HEK293 (cell line): ENCODE data around the gene PFN3.

Experiments
- CTCF ChIA-PET: fragments of 350-600 bp; formaldehyde crosslinking; extraction: SDS; loops from one replicate; lab custom pipeline; 2021; ENCODE audit warnings: antibody characterized with exemption; lab: Yijun Ruan, JAX
- POLR2A ChIA-PET: fragments of 300-600 bp; formaldehyde crosslinking; extraction: SDS; loops from one replicate; lab custom pipeline; 2020; ENCODE audit warnings: antibody characterized with exemption, inconsistent platforms; lab: Yijun Ruan, JAX
- H3K27ac ChIP-seq: fragments of 200-500 bp; sonication (Bioruptor generic); 2 replicates; pipeline ENCODE4 v1.5.1; 2014; ENCODE audit warnings: low read depth, low read length, control low read depth, inconsistent platforms; ENCODE audit errors: extremely low read depth
- H3K36me3 ChIP-seq, 2 experiments: fragments of 200-500 bp in 1 of 2; sonication (Bioruptor generic) in 1 of 2; 1 replicate in 1 of 2; 2 replicates in 1 of 2; pipeline ENCODE4 v1.5.1; 2014 to 2017; ENCODE audit warnings: inconsistent platforms in 2 of 2, low read length in 2 of 2; ENCODE audit not compliant: control insufficient read depth in 2 of 2, insufficient read depth in 1 of 2
- H3K4me1 ChIP-seq: fragments of 200-500 bp; sonication (Bioruptor generic); 2 replicates; pipeline ENCODE4 v1.5.1; 2014; ENCODE audit warnings: mild to moderate bottlenecking, low read length, inconsistent platforms; ENCODE audit not compliant: control insufficient read depth, insufficient read depth
- H3K4me3 ChIP-seq: 2 replicates; pipeline ENCODE4 v1.5.1; 2011; ENCODE audit warnings: low read depth, mild to moderate bottlenecking, control low read depth, low read length, moderate library complexity
- H3K9me3 ChIP-seq: fragments of 200-500 bp; sonication (Bioruptor generic); 2 replicates; pipeline ENCODE4 v1.5.1; 2014; ENCODE audit warnings: low read depth, low read length, inconsistent platforms; ENCODE audit not compliant: control insufficient read depth, insufficient read depth
- AEBP2 ChIP-seq: fragments of 450-650 bp; formaldehyde crosslinking; IDR thresholded peaks from 2 replicates; pipeline ENCODE4 v1.5.1; 2016; ENCODE audit warnings: missing biosample characterization, missing genetic modification characterization, borderline replicate concordance
- IKZF3 ChIP-seq: fragments of 450-650 bp; IDR thresholded peaks from 2 replicates; pipeline ENCODE4 v1.5.0; 2018; ENCODE audit warnings: missing biosample characterization, mild to moderate bottlenecking, missing genetic modification characterization, moderate library complexity
- MYNN ChIP-seq: fragments of 450-650 bp; formaldehyde crosslinking; IDR thresholded peaks from 2 replicates; pipeline ENCODE4 v1.5.1; 2016; ENCODE audit warnings: missing biosample characterization, missing genetic modification characterization, borderline replicate concordance
- PRDM1 ChIP-seq: fragments of 450-650 bp; formaldehyde crosslinking; IDR thresholded peaks from 2 replicates; pipeline ENCODE4; 2016; ENCODE audit warnings: missing biosample characterization, missing genetic modification characterization
- SP2 ChIP-seq: fragments of 450-650 bp; formaldehyde crosslinking; IDR thresholded peaks from 2 replicates; pipeline ENCODE4 v1.5.1; 2016; ENCODE audit warnings: missing biosample characterization, missing genetic modification characterization
- SP7 ChIP-seq: fragments of 450-650 bp; formaldehyde crosslinking; IDR thresholded peaks from 2 replicates; pipeline ENCODE4 v1.5.1; 2016; ENCODE audit warnings: missing biosample characterization, missing genetic modification characterization
- YY2 ChIP-seq: fragments of 450-650 bp; formaldehyde crosslinking; IDR thresholded peaks from 2 replicates; pipeline ENCODE4 v1.5.1; 2016; ENCODE audit warnings: missing biosample characterization, missing genetic modification characterization
- ZBTB1 ChIP-seq: fragments of 450-650 bp; formaldehyde crosslinking; IDR thresholded peaks from 2 replicates; pipeline ENCODE4 v1.5.1; 2016; ENCODE audit warnings: missing biosample characterization, missing genetic modification characterization
- ZBTB17 ChIP-seq: fragments of 450-650 bp; formaldehyde crosslinking; IDR thresholded peaks from 2 replicates; pipeline ENCODE4 v1.5.1; 2016; ENCODE audit warnings: missing biosample characterization, missing genetic modification characterization
- ZBTB6 ChIP-seq: fragments of 450-650 bp; formaldehyde crosslinking; IDR thresholded peaks from 2 replicates; pipeline ENCODE4 v1.5.1; 2017; ENCODE audit warnings: missing biosample characterization, missing genetic modification characterization
- ZBTB8A ChIP-seq: fragments of 450-650 bp; formaldehyde crosslinking; IDR thresholded peaks from 2 replicates; pipeline ENCODE4 v1.5.1; 2016; ENCODE audit warnings: missing biosample characterization, missing genetic modification characterization
- ZFP69B ChIP-seq: fragments of 450-650 bp; formaldehyde crosslinking; IDR thresholded peaks from 2 replicates; pipeline ENCODE4 v1.5.1; 2016; ENCODE audit warnings: missing biosample characterization, missing genetic modification characterization
- ZNF18 ChIP-seq: fragments of 450-650 bp; formaldehyde crosslinking; IDR thresholded peaks from 2 replicates; pipeline ENCODE4 v1.5.1; 2016; ENCODE audit warnings: missing biosample characterization, missing genetic modification characterization
- ZNF2 ChIP-seq: fragments of 450-650 bp; formaldehyde crosslinking; IDR thresholded peaks from 2 replicates; pipeline ENCODE4 v1.5.1; 2016; ENCODE audit warnings: missing biosample characterization, missing genetic modification characterization
- ZNF341 ChIP-seq: fragments of 450-650 bp; formaldehyde crosslinking; IDR thresholded peaks from 2 replicates; pipeline ENCODE4; 2016; ENCODE audit warnings: low read depth, missing biosample characterization, missing genetic modification characterization
- ZNF366 ChIP-seq: fragments of 450-650 bp; formaldehyde crosslinking; conservative IDR thresholded peaks from 2 replicates; pipeline ENCODE4 v1.5.1; 2016; ENCODE audit warnings: missing biosample characterization, missing genetic modification characterization
- ZNF548 ChIP-seq: fragments of 450-650 bp; formaldehyde crosslinking; IDR thresholded peaks from 2 replicates; pipeline ENCODE4 v1.5.1; 2016; ENCODE audit warnings: missing biosample characterization, missing genetic modification characterization
- ZNF585B ChIP-seq: fragments of 450-650 bp; formaldehyde crosslinking; IDR thresholded peaks from 2 replicates; pipeline ENCODE4 v1.5.1; 2016; ENCODE audit warnings: missing biosample characterization, missing genetic modification characterization
- ZNF600 ChIP-seq: fragments of 450-650 bp; formaldehyde crosslinking; IDR thresholded peaks from 2 replicates; pipeline ENCODE4 v1.5.1; 2016; ENCODE audit warnings: missing biosample characterization, missing genetic modification characterization
- ZNF624 ChIP-seq: fragments of 450-650 bp; formaldehyde crosslinking; IDR thresholded peaks from 2 replicates; pipeline ENCODE4 v1.5.1; 2017; ENCODE audit warnings: missing biosample characterization, missing genetic modification characterization
- ZNF707 ChIP-seq: fragments of 450-650 bp; formaldehyde crosslinking; IDR thresholded peaks from 2 replicates; pipeline ENCODE4 v1.5.1; 2016; ENCODE audit warnings: missing biosample characterization, missing genetic modification characterization
- TF ChIP-seq, protein P1 (sequence below): fragments of 450-650 bp; formaldehyde crosslinking; IDR thresholded peaks from 2 replicates; pipeline ENCODE4 v1.5.1; 2016; ENCODE audit warnings: missing biosample characterization, missing genetic modification characterization

The PFN3 gene

GRCh38 chr5:177445052-177445916 is 44.8 kb upstream of the PFN3 start:
- Histone ChIP-seq H3K9me3 (no peaks in the 10 kb centered on the region), H3K36me3 (peaks cover 0 to 24% of the 10 kb centered on the region in 2 experiments; a peak in 1 of 3 replicates), H3K4me3 (no peak overlapping the region), H3K4me1 (no peaks in the 10 kb centered on the region), H3K27ac (no peak overlapping the region)
- ChIA-PET CTCF (interaction anchor here (0.8 to 3.5 kb wide), 10 partner anchors 7 to 331 kb away, joined by 3 to 17 read pairs (median 4); no protein-coding TSS in a partner anchor), POLR2A (interaction anchor here (0.5 to 2.9 kb wide), 17 partner anchors 10 to 309 kb away, joined by 3 to 21 read pairs (median 5); partner anchors contain the start of gene GRK6)
- no peak for TF ChIP-seq ZFP69B (tag by site-specific recombination)
- peak; percentile 26; the same call in 1 of the 2 replicates for TF ChIP-seq ZBTB17
- TF ChIP-seq YY2 (tag by site-specific recombination): no peak
- TF ChIP-seq ZBTB1 (tag by site-specific recombination): no peak
- no peak for TF ChIP-seq SP2 (tag by site-specific recombination)
- peak; percentile 92 for TF ChIP-seq ZBTB6 (tag by site-specific recombination)
- peak; percentile 99 for TF ChIP-seq PRDM1 (tag by site-specific recombination)
- TF ChIP-seq AEBP2: no peak
- peak; percentile 83 for TF ChIP-seq ZNF366 (tag by site-specific recombination)
- no peak for TF ChIP-seq SP7

- H3K4me1 ChIP-seq: no peaks in the 10 kb centered on the region
- H3K4me3 ChIP-seq: no peak overlapping the region
- POLR2A ChIA-PET: interaction anchor here (0.8 to 2.4 kb wide), 5 partner anchors 11 to 40 kb away, joined by 5 to 21 read pairs (median 7); partner anchors contain the start of gene GRK6
- H3K27ac ChIP-seq: no peak overlapping the region
- H3K9me3 ChIP-seq: no peaks in the 10 kb centered on the region
- CTCF ChIA-PET: interaction anchor here (0.6 to 3.5 kb wide), 7 partner anchors 11 to 56 kb away, joined by 3 to 17 read pairs (median 3); no protein-coding TSS in a partner anchor
- peaks cover 1 to 32% of the 10 kb centered on the region in 2 experiments; a peak in 2 of 3 replicates for H3K36me3 ChIP-seq
- no peak for TF ChIP-seq ZBTB8A (tag by site-specific recombination)
- TF ChIP-seq ZNF585B: no peak
- peak; percentile 85 for TF ChIP-seq ZBTB6 (tag by site-specific recombination)
- TF ChIP-seq ZBTB17: peak; percentile 38
- TF ChIP-seq, protein P1, sequence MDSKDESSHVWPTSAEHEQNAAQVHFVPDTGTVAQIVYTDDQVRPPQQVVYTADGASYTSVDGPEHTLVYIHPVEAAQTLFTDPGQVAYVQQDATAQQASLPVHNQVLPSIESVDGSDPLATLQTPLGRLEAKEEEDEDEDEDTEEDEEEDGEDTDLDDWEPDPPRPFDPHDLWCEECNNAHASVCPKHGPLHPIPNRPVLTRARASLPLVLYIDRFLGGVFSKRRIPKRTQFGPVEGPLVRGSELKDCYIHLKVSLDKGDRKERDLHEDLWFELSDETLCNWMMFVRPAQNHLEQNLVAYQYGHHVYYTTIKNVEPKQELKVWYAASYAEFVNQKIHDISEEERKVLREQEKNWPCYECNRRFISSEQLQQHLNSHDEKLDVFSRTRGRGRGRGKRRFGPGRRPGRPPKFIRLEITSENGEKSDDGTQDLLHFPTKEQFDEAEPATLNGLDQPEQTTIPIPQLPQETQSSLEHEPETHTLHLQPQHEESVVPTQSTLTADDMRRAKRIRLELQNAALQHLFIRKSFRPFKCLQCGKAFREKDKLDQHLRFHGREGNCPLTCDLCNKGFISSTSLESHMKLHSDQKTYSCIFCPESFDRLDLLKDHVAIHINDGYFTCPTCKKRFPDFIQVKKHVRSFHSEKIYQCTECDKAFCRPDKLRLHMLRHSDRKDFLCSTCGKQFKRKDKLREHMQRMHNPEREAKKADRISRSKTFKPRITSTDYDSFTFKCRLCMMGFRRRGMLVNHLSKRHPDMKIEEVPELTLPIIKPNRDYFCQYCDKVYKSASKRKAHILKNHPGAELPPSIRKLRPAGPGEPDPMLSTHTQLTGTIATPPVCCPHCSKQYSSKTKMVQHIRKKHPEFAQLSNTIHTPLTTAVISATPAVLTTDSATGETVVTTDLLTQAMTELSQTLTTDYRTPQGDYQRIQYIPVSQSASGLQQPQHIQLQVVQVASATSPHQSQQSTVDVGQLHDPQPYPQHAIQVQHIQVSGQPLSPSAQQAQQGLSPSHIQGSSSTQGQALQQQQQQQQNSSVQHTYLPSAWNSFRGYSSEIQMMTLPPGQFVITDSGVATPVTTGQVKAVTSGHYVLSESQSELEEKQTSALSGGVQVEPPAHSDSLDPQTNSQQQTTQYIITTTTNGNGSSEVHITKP (tag by site-specific recombination): peak; percentile 90
- peak; percentile 82 for TF ChIP-seq ZNF341 (tag by site-specific recombination)
- TF ChIP-seq MYNN: no peak
- TF ChIP-seq ZNF18 (tag by site-specific recombination): peak; percentile 89
- TF ChIP-seq ZNF624 (tag by site-specific recombination): no peak
- TF ChIP-seq IKZF3 (tag by site-specific recombination): peak; percentile 43; the same call in 1 of the 2 replicates
- TF ChIP-seq ZNF2 (tag by site-specific recombination): no peak
- peak; percentile 60; the same call in 1 of the 2 replicates for TF ChIP-seq ZNF600 (tag by site-specific recombination)
- TF ChIP-seq ZNF548 (tag by site-specific recombination): no peak
- no peak for TF ChIP-seq ZNF707 (tag by site-specific recombination)
Measured at GRCh38 chr5:177444106-177445051, 43.9 kb upstream of the PFN3 start.
